ENCODE measurements around the gene N4BP3. TPM values are rescaled to one million over a fixed set of nuclear protein-coding genes. Genes with fewer than 3 reads are reported as not detected.
A peak's percentile ranks its signal among the peaks of the same experiment; 100 is the strongest.

The N4BP3 gene
- total and polyA plus RNA-seq, 4 experiments from 2014 or later: 0.30 to 2.0 (median 1.1) TPM

DNA sequence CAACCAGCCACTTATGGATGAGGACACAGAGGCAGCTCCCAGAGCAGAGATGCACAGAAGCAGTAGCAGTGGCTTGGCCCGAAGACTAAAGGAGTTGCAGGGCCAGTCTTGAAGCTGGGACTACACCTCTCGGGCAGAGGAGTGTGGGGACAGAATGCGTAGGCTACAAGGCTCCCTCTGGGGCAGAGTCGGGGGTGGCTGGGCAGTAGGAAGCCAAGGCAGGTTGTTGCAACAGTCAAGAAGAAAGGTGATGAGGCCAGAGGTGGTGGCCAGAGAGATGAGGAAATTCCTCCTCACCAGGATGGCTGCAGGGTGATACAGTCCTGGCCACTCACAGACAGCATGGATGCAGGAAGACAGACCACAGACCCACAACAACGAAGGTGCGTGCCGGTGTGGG is 4.9 kb upstream of the N4BP3 start:
- H3K36me3 Mint-ChIP-seq: peaks cover 0 to 4% of the 10 kb centered on the region in 2 donors
- ChIA-PET POLR2A (ENCODE audit: partially characterized antibody) (no interaction called here), CTCF (ENCODE audit: partially characterized antibody) (no interaction called here)
- Histone ChIP-seq H3K4me1 (ENCODE audit: insufficient read depth, low read length) (no peaks in the 10 kb centered on the region), H3K4me3 (ENCODE audit: low read length in 2 of 2) (no peak overlapping the region), H3K9me3 (ENCODE audit: control insufficient read depth in 1 of 2, low read length in 2 of 2) (no peaks in the 10 kb centered on the region), H3K36me3 (ENCODE audit: insufficient read depth, low read length) (no peaks in the 10 kb centered on the region), H3K27ac (ENCODE audit: low read depth, low read length) (no peak overlapping the region), H3K27me3 (ENCODE audit: insufficient read depth, low read length) (no peaks in the 10 kb centered on the region)
- intact Hi-C loops (cut with micrococcal nuclease): no loop called here
- no peaks in the 10 kb centered on the region for H3K9me3 Mint-ChIP-seq
- H3K4me3 Mint-ChIP-seq: no peak overlapping the region
- H3K4me1 Mint-ChIP-seq: peaks cover 4 to 29% (median 14%) of the 10 kb centered on the region in 4 donors
- no peak for DNase-seq
- H3K27ac Mint-ChIP-seq: peak overlapping the region in 1 of 7 donors; percentile 64
- no peaks in the 10 kb centered on the region for H3K27me3 Mint-ChIP-seq

DNA sequence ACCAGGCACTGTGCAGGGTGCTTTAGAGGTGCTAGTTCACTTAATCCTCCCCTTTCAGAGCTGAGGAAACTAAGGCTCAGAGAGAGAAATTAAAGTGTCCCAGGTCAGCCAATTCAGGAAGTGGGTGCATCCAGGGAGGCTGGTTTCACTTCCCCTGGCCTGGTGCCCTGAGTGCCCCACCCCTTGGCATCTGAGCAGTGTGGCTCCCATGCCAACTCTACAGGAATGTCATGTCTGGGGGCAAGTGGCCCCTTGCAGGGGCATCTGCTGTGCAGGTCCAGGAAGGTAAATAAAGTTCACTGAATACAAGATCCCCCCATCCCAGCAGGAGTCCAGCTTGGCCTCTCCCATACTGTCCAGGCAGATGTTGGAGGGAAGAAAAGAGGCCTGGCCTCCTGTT is 4.4 kb upstream of the N4BP3 start:
- Histone ChIP-seq H3K27me3 (ENCODE audit: insufficient read depth, low read length) (no peaks in the 10 kb centered on the region), H3K36me3 (ENCODE audit: insufficient read depth, low read length) (no peaks in the 10 kb centered on the region), H3K4me3 (ENCODE audit: low read length in 2 of 2) (no peak overlapping the region), H3K27ac (ENCODE audit: low read depth, low read length) (no peak overlapping the region), H3K9me3 (ENCODE audit: control insufficient read depth in 1 of 2, low read length in 2 of 2) (no peaks in the 10 kb centered on the region), H3K4me1 (ENCODE audit: insufficient read depth, low read length) (peaks cover 2% of the 10 kb centered on the region)
- H3K4me1 Mint-ChIP-seq: peaks cover 4 to 26% (median 14%) of the 10 kb centered on the region in 4 donors
- intact Hi-C loops (cut with micrococcal nuclease): no loop called here
- no peak for DNase-seq
- no peak overlapping the region for H3K27ac Mint-ChIP-seq
- no peaks in the 10 kb centered on the region for H3K27me3 Mint-ChIP-seq
- ChIA-PET CTCF (ENCODE audit: partially characterized antibody) (no interaction called here), POLR2A (ENCODE audit: partially characterized antibody) (no interaction called here)
- no peaks in the 10 kb centered on the region for H3K9me3 Mint-ChIP-seq
- H3K36me3 Mint-ChIP-seq: peaks cover 0 to 4% of the 10 kb centered on the region in 2 donors
- no peak overlapping the region for H3K4me3 Mint-ChIP-seq

DNA sequence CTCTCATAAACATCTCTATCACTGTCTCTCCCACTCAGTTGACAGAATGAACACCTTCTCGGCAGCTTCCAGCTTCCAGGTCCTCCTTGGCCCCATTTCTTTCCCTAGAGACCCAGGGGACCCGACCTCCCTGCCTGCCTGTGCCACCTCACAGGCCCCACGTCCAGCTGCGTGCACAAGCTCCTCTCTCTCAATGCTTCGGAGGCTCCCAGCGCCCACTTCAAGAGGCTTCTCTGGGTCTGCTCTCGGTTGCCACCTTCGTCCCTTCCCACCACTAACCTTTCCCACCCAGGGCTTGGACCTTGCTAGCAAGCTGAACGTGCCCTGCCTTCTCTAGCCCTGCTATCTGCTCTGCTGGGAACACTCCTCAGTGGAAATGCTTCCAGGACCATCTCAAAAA is 2.8 kb upstream of the N4BP3 start:
- DNase-seq: no peak
- Mint-ChIP-seq H3K9me3 (no peaks in the 10 kb centered on the region), H3K27me3 (no peaks in the 10 kb centered on the region), H3K36me3 (peaks cover 0 to 6% of the 10 kb centered on the region in 2 donors), H3K4me3 (no peak overlapping the region), H3K4me1 (peaks cover 9 to 33% (median 22%) of the 10 kb centered on the region in 4 donors), H3K27ac (peak overlapping the region in 2 of 7 donors; percentile 35 to 70)
- Histone ChIP-seq H3K36me3 (ENCODE audit: insufficient read depth, low read length) (no peaks in the 10 kb centered on the region), H3K27me3 (ENCODE audit: insufficient read depth, low read length) (no peaks in the 10 kb centered on the region), H3K4me3 (ENCODE audit: low read length in 2 of 2) (no peak overlapping the region), H3K4me1 (ENCODE audit: insufficient read depth, low read length) (peaks cover 18% of the 10 kb centered on the region), H3K27ac (ENCODE audit: low read depth, low read length) (no peak overlapping the region), H3K9me3 (ENCODE audit: control insufficient read depth in 1 of 2, low read length in 2 of 2) (no peaks in the 10 kb centered on the region)
- ChIA-PET CTCF (ENCODE audit: partially characterized antibody) (interaction anchor here (0.9 to 1.4 kb wide), 3 partner anchors 10 to 36 kb away, joined by 3 to 7 read pairs (median 4); no protein-coding TSS in a partner anchor), POLR2A (ENCODE audit: partially characterized antibody) (no interaction called here)
- intact Hi-C loops (cut with micrococcal nuclease): loop anchor here (5.0 kb wide), 1 partner anchor 42 kb away; the partner anchor contains the start of gene NHP2

DNA sequence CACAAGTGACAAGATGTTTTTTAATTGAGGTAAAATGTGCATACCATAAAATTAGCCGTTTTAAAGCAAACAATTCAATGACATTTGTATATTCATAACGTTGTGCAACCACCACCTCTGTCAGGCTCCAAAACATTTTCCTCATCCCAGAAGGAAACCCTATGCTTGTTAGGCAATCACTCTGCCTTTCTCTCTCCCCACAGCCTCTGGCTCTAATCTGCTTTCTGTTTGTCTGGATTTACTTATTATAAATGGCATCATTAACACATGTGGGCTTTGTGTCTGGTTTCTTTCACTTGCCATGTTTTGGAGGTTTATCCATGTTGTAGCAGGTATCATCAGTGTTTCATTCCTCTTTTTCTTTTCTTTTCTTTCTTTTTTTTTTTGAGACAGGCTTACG is 1.4 kb upstream of the N4BP3 start:
- Mint-ChIP-seq H3K27me3 (peaks cover 0 to 2% of the 10 kb centered on the region in 2 donors), H3K4me1 (peaks cover 18 to 48% (median 33%) of the 10 kb centered on the region in 4 donors), H3K36me3 (peaks cover 0 to 6% of the 10 kb centered on the region in 2 donors), H3K27ac (peak overlapping the region in 3 of 7 donors; percentile 3 to 89 (median 14)), H3K9me3 (no peaks in the 10 kb centered on the region), H3K4me3 (peak overlapping the region in 4 of 8 donors; percentile 8 to 27 (median 24))
- Histone ChIP-seq H3K27ac (ENCODE audit: low read depth, low read length) (no peak overlapping the region), H3K4me1 (ENCODE audit: insufficient read depth, low read length) (peaks cover 32% of the 10 kb centered on the region), H3K4me3 (ENCODE audit: low read length in 2 of 2) (no peak overlapping the region), H3K9me3 (ENCODE audit: control insufficient read depth in 1 of 2, low read length in 2 of 2) (no peaks in the 10 kb centered on the region), H3K27me3 (ENCODE audit: insufficient read depth, low read length) (no peaks in the 10 kb centered on the region), H3K36me3 (ENCODE audit: insufficient read depth, low read length) (no peaks in the 10 kb centered on the region)
- DNase-seq: no peak
- ChIA-PET POLR2A (ENCODE audit: partially characterized antibody) (no interaction called here), CTCF (ENCODE audit: partially characterized antibody) (interaction anchor here (1.0 kb wide), 1 partner anchor 9 kb away, joined by 3 read pairs; no protein-coding TSS in a partner anchor)
- intact Hi-C loops (cut with micrococcal nuclease): loop anchor here (5.0 kb wide), 1 partner anchor 40 kb away; the partner anchor contains the start of gene NHP2

DNA sequence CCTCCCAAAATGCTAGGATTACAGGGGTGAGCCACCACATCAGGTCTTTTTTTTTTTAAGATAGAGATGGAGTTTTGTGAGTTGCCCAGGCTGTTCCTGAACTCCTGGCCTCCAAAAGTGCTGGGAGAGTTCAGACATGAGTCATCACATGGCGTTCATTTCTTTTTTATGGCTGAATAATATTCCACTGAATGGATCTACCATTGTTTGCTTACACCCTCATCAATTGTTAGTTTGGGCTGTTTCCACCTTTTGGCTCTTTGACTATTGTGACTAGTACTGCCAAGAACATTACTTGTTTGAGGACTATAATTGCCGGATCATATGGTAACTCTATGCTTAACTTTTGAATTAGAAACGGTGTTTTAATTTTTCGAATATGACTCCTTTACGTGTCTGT is 787 bp upstream of the N4BP3 start:
- Mint-ChIP-seq H3K4me3 (peak overlapping the region; percentile 85 to 93 (median 88)), H3K27me3 (peaks cover 0 to 2% of the 10 kb centered on the region in 2 donors), H3K4me1 (peaks cover 20 to 51% (median 35%) of the 10 kb centered on the region in 4 donors), H3K36me3 (peaks cover 0 to 6% of the 10 kb centered on the region in 2 donors), H3K27ac (peak overlapping the region; percentile 47 to 92 (median 89)), H3K9me3 (no peaks in the 10 kb centered on the region)
- Histone ChIP-seq H3K27ac (ENCODE audit: low read depth, low read length) (peak overlapping the region; percentile 32), H3K36me3 (ENCODE audit: insufficient read depth, low read length) (no peaks in the 10 kb centered on the region), H3K27me3 (ENCODE audit: insufficient read depth, low read length) (no peaks in the 10 kb centered on the region), H3K4me3 (ENCODE audit: low read length in 2 of 2) (no peak overlapping the region), H3K4me1 (ENCODE audit: insufficient read depth, low read length) (peaks cover 38% of the 10 kb centered on the region), H3K9me3 (ENCODE audit: control insufficient read depth in 1 of 2, low read length in 2 of 2) (no peaks in the 10 kb centered on the region)
- no peak for DNase-seq
- CTCF ChIA-PET (ENCODE audit: partially characterized antibody): interaction anchor here (1.0 kb wide), 1 partner anchor 9 kb away, joined by 3 read pairs; no protein-coding TSS in a partner anchor
- intact Hi-C loops (cut with micrococcal nuclease): loop anchor here (5.0 kb wide), 1 partner anchor 40 kb away; the partner anchor contains the start of gene NHP2
- POLR2A ChIA-PET (ENCODE audit: partially characterized antibody): no interaction called here

DNA sequence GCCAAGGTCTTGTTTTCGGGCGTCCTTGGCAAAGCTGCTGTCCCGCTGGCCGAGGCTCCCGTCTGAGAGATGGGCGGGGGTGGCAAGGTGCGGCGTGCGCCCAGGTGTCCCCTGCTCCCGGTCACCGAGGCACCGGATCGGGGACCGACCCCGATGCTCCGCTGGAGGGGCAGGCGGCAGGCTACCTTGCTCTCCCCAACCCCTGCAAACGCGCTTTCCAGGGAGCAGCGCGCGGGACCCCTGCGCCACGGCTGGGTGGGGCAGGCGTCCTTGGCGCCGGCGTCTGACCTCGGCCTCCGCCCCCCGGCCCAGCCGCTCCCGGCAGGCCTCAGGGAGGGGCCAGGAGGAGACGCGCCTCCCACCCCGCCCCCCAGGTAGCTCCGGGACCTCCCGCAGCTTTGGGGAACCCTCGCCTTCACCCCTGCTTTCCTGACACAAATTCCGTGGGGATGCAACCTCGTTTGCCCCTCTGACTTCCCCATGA is 551 bp downstream of the N4BP3 start:
- Histone ChIP-seq H3K4me1 (ENCODE audit: insufficient read depth, low read length) (peaks cover 45% of the 10 kb centered on the region), H3K36me3 (ENCODE audit: insufficient read depth, low read length) (no peaks in the 10 kb centered on the region), H3K27me3 (ENCODE audit: insufficient read depth, low read length) (no peaks in the 10 kb centered on the region), H3K4me3 (ENCODE audit: low read length in 2 of 2) (peak overlapping the region; percentile 45 to 57), H3K9me3 (ENCODE audit: control insufficient read depth in 1 of 2, low read length in 2 of 2) (no peaks in the 10 kb centered on the region), H3K27ac (ENCODE audit: low read depth, low read length) (peak overlapping the region; percentile 20)
- Mint-ChIP-seq H3K4me3 (peak overlapping the region; percentile 83 to 95 (median 86)), H3K36me3 (peaks cover 0 to 6% of the 10 kb centered on the region in 2 donors), H3K9me3 (no peaks in the 10 kb centered on the region), H3K4me1 (peaks cover 20 to 50% (median 31%) of the 10 kb centered on the region in 4 donors), H3K27me3 (peaks cover 0 to 2% of the 10 kb centered on the region in 2 donors), H3K27ac (peak overlapping the region; percentile 73 to 91 (median 87))
- CTCF ChIA-PET (ENCODE audit: partially characterized antibody): no interaction called here
- POLR2A ChIA-PET (ENCODE audit: partially characterized antibody): interaction anchor here (0.8 to 1.7 kb wide), 5 partner anchors 11 to 91 kb away, joined by 3 to 6 read pairs (median 5); partner anchors contain the start of genes HNRNPAB, NHP2 and RMND5B
- intact Hi-C loops (cut with micrococcal nuclease): loop anchor here (1.0 to 5.0 kb wide), 3 partner anchors 7 to 38 kb away; partner anchors contain the start of gene NHP2
- no peak for DNase-seq

DNA sequence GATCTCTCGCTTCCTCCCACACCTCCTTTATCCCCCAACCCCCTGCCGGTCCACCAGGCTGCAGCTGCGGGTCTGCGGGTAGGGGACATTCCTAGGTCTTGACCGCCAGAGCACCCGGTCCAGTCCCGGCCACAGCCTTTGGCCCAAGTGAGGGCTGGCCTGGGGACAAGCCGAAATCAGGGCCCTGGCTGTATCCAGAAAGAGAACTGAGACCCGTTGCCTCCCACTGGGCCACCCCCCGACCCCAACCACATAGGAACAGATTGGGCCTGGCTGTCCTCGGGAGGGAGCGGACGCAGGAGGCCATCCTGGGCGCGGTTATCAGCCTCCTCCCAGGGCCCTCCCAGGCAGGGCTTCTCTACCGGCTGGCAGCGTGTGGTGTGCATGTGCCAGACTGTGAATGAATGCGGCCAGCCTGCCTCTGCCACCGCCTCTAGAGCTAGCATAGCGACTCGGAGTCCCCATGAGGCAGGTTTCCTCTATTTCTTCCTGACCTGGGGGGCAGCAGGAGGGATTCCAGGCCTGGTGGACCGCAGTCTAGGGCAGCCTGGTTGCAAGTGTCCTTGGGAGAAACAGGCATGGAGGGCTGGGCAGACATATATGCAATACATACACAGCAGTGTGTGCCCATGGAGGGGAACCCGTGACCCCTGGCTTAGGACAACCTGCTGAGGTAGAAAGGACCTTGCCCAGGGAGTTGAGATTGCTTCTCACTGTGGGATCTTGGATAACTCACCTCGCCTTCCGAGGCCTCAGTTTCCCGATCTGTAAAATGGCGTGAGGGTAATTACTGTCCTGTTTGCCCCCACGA is 1.2 kb downstream of the N4BP3 start:
- intact Hi-C loops (cut with micrococcal nuclease): loop anchor here (5.0 kb wide), 1 partner anchor 38 kb away; the partner anchor contains the start of gene NHP2
- peak; percentile 41 to 73 (median 46) for DNase-seq
- no peaks in the 10 kb centered on the region for H3K27me3 ChIP-seq (ENCODE audit: insufficient read depth, low read length)
- Mint-ChIP-seq H3K27ac (peak overlapping the region; percentile 73 to 91 (median 87)), H3K4me1 (peaks cover 20 to 50% (median 29%) of the 10 kb centered on the region in 4 donors), H3K9me3 (no peaks in the 10 kb centered on the region), H3K36me3 (peaks cover 0 to 6% of the 10 kb centered on the region in 2 donors), H3K4me3 (peak overlapping the region; percentile 83 to 95 (median 86)), H3K27me3 (peaks cover 0 to 2% of the 10 kb centered on the region in 2 donors)
- no peaks in the 10 kb centered on the region for H3K36me3 ChIP-seq (ENCODE audit: insufficient read depth, low read length)
- peak overlapping the region; percentile 20 for H3K27ac ChIP-seq (ENCODE audit: low read depth, low read length)
- no peaks in the 10 kb centered on the region for H3K9me3 ChIP-seq (ENCODE audit: control insufficient read depth in 1 of 2, low read length in 2 of 2)
- ChIA-PET POLR2A (ENCODE audit: partially characterized antibody) (interaction anchor here (0.8 to 1.7 kb wide), 6 partner anchors 10 to 90 kb away, joined by 3 to 6 read pairs (median 4); partner anchors contain the start of genes HNRNPAB, NHP2 and RMND5B), CTCF (ENCODE audit: partially characterized antibody) (no interaction called here)
- peaks cover 45% of the 10 kb centered on the region for H3K4me1 ChIP-seq (ENCODE audit: insufficient read depth, low read length)
- peak overlapping the region; percentile 45 to 57 for H3K4me3 ChIP-seq (ENCODE audit: low read length in 2 of 2)
